ENCODE measurements around the gene IGFBP2.

DNA sequence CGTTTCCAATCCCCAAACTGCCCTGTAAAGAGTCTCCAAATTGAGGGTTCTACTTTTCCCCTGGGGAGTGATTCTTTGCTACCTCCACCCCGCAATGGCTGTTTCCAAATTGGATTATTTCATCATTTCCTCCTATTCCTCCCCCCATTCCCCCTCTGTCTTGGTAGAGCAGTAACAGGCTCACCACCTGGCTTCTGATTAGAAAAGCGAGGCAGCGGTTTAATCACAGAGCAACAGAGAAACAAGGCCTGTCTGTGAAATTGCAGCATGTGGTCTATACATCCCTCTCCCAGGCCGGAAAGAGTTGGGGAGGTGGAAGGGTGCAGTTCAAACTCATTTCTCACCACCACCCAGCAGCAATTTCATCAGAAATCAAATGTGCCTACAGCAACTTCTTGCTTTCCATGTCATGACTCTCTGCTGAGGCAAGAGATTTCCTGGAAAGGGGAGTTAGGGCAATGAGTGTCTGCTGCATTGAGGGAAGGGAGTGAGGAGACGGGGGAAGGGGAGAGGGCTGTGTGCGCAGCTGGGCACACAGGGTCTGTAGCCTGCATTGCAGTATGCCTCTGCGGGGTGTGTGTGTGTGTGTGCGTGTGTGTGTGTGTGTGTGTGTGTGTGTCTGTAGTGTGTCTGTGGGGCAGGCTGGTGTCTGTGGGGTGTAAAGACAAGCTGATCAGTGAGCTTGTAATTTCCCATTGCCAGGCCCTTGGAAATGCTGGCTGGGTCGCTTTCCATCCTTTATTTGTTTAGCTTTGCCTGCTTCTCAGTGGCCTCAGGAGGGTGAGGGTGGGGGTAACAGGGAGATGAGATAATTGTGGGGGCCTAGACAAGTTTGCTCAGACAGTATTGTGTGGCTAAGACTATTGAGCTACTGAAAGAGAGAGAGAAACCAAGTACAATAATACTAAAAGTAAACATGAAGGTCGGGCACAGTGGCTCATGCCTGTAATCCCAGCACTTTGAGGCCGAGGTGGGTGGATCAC, 13.5 kb upstream of the IGFBP2 start:
- TF ChIP-seq POLR2AphosphoS5 (IDR thresholded peaks at IDR 0.05; ENCODE audit: low read depth, low read length) (no peak), CTCF (IDR thresholded peaks at IDR 0.05) (no peak)
- TF ChIP-seq, protein P1, sequence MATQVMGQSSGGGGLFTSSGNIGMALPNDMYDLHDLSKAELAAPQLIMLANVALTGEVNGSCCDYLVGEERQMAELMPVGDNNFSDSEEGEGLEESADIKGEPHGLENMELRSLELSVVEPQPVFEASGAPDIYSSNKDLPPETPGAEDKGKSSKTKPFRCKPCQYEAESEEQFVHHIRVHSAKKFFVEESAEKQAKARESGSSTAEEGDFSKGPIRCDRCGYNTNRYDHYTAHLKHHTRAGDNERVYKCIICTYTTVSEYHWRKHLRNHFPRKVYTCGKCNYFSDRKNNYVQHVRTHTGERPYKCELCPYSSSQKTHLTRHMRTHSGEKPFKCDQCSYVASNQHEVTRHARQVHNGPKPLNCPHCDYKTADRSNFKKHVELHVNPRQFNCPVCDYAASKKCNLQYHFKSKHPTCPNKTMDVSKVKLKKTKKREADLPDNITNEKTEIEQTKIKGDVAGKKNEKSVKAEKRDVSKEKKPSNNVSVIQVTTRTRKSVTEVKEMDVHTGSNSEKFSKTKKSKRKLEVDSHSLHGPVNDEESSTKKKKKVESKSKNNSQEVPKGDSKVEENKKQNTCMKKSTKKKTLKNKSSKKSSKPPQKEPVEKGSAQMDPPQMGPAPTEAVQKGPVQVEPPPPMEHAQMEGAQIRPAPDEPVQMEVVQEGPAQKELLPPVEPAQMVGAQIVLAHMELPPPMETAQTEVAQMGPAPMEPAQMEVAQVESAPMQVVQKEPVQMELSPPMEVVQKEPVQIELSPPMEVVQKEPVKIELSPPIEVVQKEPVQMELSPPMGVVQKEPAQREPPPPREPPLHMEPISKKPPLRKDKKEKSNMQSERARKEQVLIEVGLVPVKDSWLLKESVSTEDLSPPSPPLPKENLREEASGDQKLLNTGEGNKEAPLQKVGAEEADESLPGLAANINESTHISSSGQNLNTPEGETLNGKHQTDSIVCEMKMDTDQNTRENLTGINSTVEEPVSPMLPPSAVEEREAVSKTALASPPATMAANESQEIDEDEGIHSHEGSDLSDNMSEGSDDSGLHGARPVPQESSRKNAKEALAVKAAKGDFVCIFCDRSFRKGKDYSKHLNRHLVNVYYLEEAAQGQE (IDR thresholded peaks at IDR 0.05; ENCODE audit: insufficient read depth in 1 of 2, low read depth in 2 of 2, low read length in 1 of 2), result no peak
